Measurements from ENCODE around the gene DPEP3. TPM values are rescaled to one million over a fixed set of nuclear protein-coding genes. Genes with fewer than 3 reads are reported as not detected.

Gene DPEP3, protein sequence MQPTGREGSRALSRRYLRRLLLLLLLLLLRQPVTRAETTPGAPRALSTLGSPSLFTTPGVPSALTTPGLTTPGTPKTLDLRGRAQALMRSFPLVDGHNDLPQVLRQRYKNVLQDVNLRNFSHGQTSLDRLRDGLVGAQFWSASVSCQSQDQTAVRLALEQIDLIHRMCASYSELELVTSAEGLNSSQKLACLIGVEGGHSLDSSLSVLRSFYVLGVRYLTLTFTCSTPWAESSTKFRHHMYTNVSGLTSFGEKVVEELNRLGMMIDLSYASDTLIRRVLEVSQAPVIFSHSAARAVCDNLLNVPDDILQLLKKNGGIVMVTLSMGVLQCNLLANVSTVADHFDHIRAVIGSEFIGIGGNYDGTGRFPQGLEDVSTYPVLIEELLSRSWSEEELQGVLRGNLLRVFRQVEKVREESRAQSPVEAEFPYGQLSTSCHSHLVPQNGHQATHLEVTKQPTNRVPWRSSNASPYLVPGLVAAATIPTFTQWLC
- total RNA-seq (0.19 TPM), polyA plus RNA-seq (ENCODE audit: insufficient read depth, low read depth, low replicate concordance) (not detected)
- long read RNA-seq, donor 1, result 0 reads
- long read RNA-seq, donor 2, result 0 reads
- long read RNA-seq, donor 3, result 0 reads
- long read RNA-seq, donor 4, result 0 reads
- long read RNA-seq, donor 5, result 0 reads
- long read RNA-seq, donor 6, result 0 reads
- long read RNA-seq, donor 7, result 0 reads
- long read RNA-seq, donor 8, result 0 reads
- long read RNA-seq, donor 9, result 0 reads
- long read RNA-seq, donor 10, result 0 reads

DNA sequence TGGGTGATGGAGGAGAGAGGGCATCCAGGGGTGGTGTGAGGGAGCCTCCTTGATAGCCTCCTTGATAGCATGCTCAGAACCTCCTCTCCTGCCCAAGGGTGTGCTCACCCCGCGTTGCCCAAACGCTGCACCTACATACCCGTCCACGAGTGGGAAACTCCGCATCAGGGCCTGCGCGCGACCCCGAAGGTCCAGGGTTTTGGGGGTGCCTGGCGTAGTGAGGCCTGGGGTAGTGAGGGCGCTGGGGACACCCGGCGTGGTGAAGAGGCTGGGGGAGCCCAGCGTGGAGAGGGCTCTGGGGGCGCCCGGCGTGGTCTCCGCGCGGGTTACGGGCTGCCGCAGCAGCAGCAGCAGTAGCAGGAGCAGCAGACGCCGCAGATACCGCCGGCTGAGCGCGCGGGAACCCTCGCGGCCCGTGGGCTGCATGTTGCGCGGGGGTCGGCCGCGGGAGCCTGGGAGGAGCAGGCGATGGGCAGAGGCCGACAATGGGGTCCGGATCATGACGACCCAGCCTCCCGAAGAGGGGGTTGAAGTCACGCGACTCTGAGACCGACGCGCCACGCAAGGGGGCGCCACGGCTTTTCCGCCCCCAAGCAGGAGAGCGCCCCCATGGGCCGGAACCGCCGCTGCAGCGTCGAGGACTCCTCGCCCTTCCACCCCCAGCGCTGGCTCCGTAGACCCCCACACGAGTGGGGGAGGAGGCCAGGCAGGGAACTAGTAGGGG is at the start of gene DPEP3:
TSS of gene DPEP3 (minus strand) at position 545 of the 724 bp plus-strand sequence. CDS start at position 426, 119 bp downstream.
- Histone ChIP-seq H3K27me3 (ENCODE audit: control insufficient read depth, insufficient read depth, low read length) (no peaks in the 10 kb centered on the region), H3K36me3 (ENCODE audit: control insufficient read depth in 2 of 3, insufficient read depth in 3 of 3, low read length in 3 of 3) (no peaks in the 10 kb centered on the region), H3K9me3 (ENCODE audit: control insufficient read depth in 2 of 3, insufficient read depth in 1 of 3, low read length in 3 of 3) (no peaks in the 10 kb centered on the region), H3K4me1 (ENCODE audit: control insufficient read depth in 2 of 3, insufficient read depth in 2 of 3, low read depth in 1 of 3, low read length in 3 of 3) (no peaks in the 10 kb centered on the region), H3K4me3 (ENCODE audit: low read length in 3 of 3) (no peak within 1 kb of the TSS), H3K9ac (ENCODE audit: low read length in 3 of 3) (no peak within 1 kb of the TSS), H3K27ac (ENCODE audit: low read depth in 2 of 2, low read length in 2 of 2) (no peak within 1 kb of the TSS)
- intact Hi-C loops (cut with DNase I), result no loop called here
- no peak for FAIRE-seq
- TF ChIP-seq, protein P1, sequence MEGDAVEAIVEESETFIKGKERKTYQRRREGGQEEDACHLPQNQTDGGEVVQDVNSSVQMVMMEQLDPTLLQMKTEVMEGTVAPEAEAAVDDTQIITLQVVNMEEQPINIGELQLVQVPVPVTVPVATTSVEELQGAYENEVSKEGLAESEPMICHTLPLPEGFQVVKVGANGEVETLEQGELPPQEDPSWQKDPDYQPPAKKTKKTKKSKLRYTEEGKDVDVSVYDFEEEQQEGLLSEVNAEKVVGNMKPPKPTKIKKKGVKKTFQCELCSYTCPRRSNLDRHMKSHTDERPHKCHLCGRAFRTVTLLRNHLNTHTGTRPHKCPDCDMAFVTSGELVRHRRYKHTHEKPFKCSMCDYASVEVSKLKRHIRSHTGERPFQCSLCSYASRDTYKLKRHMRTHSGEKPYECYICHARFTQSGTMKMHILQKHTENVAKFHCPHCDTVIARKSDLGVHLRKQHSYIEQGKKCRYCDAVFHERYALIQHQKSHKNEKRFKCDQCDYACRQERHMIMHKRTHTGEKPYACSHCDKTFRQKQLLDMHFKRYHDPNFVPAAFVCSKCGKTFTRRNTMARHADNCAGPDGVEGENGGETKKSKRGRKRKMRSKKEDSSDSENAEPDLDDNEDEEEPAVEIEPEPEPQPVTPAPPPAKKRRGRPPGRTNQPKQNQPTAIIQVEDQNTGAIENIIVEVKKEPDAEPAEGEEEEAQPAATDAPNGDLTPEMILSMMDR (IDR thresholded peaks at IDR 0.05; ENCODE audit: borderline replicate concordance, extremely low read depth, insufficient read depth), result no peak
- DNase-seq, result no peak

- no peaks in the 10 kb centered on the region for H3K4me1 ChIP-seq (ENCODE audit: control insufficient read depth in 2 of 3, insufficient read depth in 2 of 3, low read depth in 1 of 3, low read length in 3 of 3)
- H3K9ac ChIP-seq (ENCODE audit: low read length in 3 of 3), result no peak overlapping the region
- TF ChIP-seq, protein P1 (IDR thresholded peaks at IDR 0.05; ENCODE audit: borderline replicate concordance, extremely low read depth, insufficient read depth), result no peak
- FAIRE-seq, result no peak
- DNase-seq, result no peak
- H3K27me3 ChIP-seq (ENCODE audit: control insufficient read depth, insufficient read depth, low read length), result no peaks in the 10 kb centered on the region
- H3K27ac ChIP-seq (ENCODE audit: low read depth in 2 of 2, low read length in 2 of 2), result no peak overlapping the region
- no peaks in the 10 kb centered on the region for H3K9me3 ChIP-seq (ENCODE audit: control insufficient read depth in 2 of 3, insufficient read depth in 1 of 3, low read length in 3 of 3)
- H3K4me3 ChIP-seq (ENCODE audit: low read length in 3 of 3), result no peak overlapping the region
- no peaks in the 10 kb centered on the region for H3K36me3 ChIP-seq (ENCODE audit: control insufficient read depth in 2 of 3, insufficient read depth in 3 of 3, low read length in 3 of 3)
- intact Hi-C loops (cut with DNase I), result no loop called here
These were observed 48.7 kb upstream of the DPEP3 start for GRCh38 chr16:68028996-68029395.

DNA sequence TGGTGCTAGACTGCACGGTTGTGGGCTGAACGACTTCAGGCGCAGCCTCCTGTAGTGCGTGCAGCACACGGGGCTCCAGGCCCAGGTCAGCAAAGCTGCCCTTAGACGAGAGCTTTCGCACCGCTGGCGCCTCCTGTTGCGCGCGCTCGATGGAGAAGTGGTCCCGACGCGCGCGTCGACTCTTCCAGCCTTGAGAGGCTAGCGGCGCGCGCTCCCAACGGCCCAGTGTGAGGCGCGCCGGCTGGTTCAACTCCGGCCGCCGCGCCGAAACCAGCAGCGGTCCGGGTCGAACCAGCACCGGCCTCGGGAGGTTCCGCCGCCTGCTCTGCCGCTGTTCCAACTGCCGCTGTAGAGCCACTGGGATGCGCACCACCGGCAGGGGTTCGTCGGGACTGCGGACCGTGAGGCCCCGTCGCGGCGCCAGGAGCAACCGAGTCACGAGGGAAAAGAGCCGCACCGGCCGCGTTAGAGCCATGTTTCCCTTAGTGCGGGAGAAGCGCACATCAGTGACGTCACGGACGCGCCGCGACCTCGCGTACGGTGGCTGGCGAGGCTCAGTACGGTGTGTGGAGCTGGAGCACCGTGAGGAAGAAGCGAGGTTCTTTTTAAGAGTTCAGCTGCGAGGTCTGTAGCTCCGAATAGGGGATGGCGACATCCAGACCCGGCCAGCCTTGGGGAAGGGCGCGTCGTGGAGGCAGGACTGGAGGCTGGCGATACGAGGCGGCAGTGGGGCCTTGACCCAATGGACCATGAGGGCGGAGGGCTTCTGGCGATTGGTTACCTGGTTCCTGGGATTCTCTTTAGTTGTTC is 42.6 kb upstream of the DPEP3 start, which contains the start of the genes DDX28 and DUS2:
TSS of gene DDX28 (minus strand) at position 505 of the 810 bp plus-strand sequence. CDS start at position 475, 30 bp downstream.
TSS of gene DUS2 (plus strand) at position 557 of the 810 bp plus-strand sequence. CDS start 14,740 bp downstream, outside the sequence.
- no peaks in the 10 kb centered on the region for H3K27me3 ChIP-seq (ENCODE audit: control insufficient read depth, insufficient read depth, low read length)
- peak; percentile 94 to 97 (median 96) for DNase-seq
- peak within 1 kb of the TSS; percentile 79 to 86 (median 79) for H3K9ac ChIP-seq (ENCODE audit: low read length in 3 of 3)
- TF ChIP-seq, protein P1 (IDR thresholded peaks at IDR 0.05; ENCODE audit: borderline replicate concordance, extremely low read depth, insufficient read depth), result no peak
- H3K4me3 ChIP-seq (ENCODE audit: low read length in 3 of 3), result peak within 1 kb of the TSS; percentile 78 to 89 (median 82)
- H3K36me3 ChIP-seq (ENCODE audit: control insufficient read depth in 2 of 3, insufficient read depth in 3 of 3, low read length in 3 of 3), result peaks cover 0 to 2% (median 0%) of the 10 kb centered on the region in 3 donors
- no peaks in the 10 kb centered on the region for H3K9me3 ChIP-seq (ENCODE audit: control insufficient read depth in 2 of 3, insufficient read depth in 1 of 3, low read length in 3 of 3)
- intact Hi-C loops (cut with DNase I), result no loop called here
- H3K4me1 ChIP-seq (ENCODE audit: control insufficient read depth in 2 of 3, insufficient read depth in 2 of 3, low read depth in 1 of 3, low read length in 3 of 3), result peaks cover 0 to 14% (median 6%) of the 10 kb centered on the region in 3 donors
- peak within 1 kb of the TSS; percentile 39 to 63 for H3K27ac ChIP-seq (ENCODE audit: low read depth in 2 of 2, low read length in 2 of 2)
- no peak for FAIRE-seq

All from kidney (tissue), 22 donors.